Panc1 (cell line): ENCODE data around the gene AEBP1. TPM values are rescaled to one million over a fixed set of nuclear protein-coding genes. Genes with fewer than 3 reads are reported as not detected.

ENCODE experiments used
- ATAC-seq: fragments of 200-7000 bp; cut with Tn5 transposase; 2 replicates; pipeline ENCODE4 v1.9.1; 2020; ENCODE audit warnings: mild to moderate bottlenecking, moderate library complexity
- BruUV-seq: library from RNA; stranded (reverse); fragments of 400-500 nt; replicated peaks from 2 replicates; lab custom pipeline; 2021; lab: Mats Ljungman, UMichigan
- CTCF ChIA-PET: fragments of 300-600 bp; sonication (Branson Sonifier 250); formaldehyde crosslinking; loops from one replicate; lab custom pipeline; 2022; ENCODE audit warnings: antibody characterized with exemption; lab: Charles Lee
- POLR2A ChIA-PET: fragments of 300-600 bp; sonication (Branson Sonifier 250); formaldehyde crosslinking; loops from one replicate; lab custom pipeline; 2022; ENCODE audit warnings: antibody characterized with exemption; lab: Charles Lee
- DNase-seq: peaks from one replicate; pipeline ENCODE4 v3.0.0-alpha.2; 2010; ENCODE audit warnings: low read depth, low spot score
- H3K27ac ChIP-seq: 2 replicates; pipeline ENCODE4 v1.5.1; 2011; ENCODE audit warnings: mild to moderate bottlenecking, low read length, inconsistent platforms
- H3K27me3 ChIP-seq: fragments of 200-500 bp; sonication (Bioruptor generic); 2 replicates; pipeline ENCODE4 v1.6.0; 2014; ENCODE audit warnings: low read length, inconsistent platforms; ENCODE audit not compliant: control insufficient read depth, insufficient read depth
- H3K36me3 ChIP-seq: fragments of 200-500 bp; sonication (Bioruptor generic); 2 replicates; pipeline ENCODE4 v1.5.1; 2014; ENCODE audit warnings: inconsistent platforms, mild to moderate bottlenecking, low read length, moderate library complexity; ENCODE audit not compliant: control insufficient read depth, insufficient read depth
- H3K4me1 ChIP-seq: 2 replicates; pipeline ENCODE4 v1.5.1; 2011; ENCODE audit warnings: inconsistent platforms, mild to moderate bottlenecking, low read length, moderate library complexity; ENCODE audit not compliant: control insufficient read depth, insufficient read depth
- H3K4me3 ChIP-seq, 2 experiments: 2 replicates each; pipeline ENCODE4 v1.5.1; 2011 to 2012; ENCODE audit warnings: low read depth in 2 of 2, low read length in 2 of 2, mild to moderate bottlenecking in 2 of 2, inconsistent platforms in 1 of 2, moderate library complexity in 1 of 2
- H3K9me3 ChIP-seq: fragments of 200-500 bp; sonication (Bioruptor generic); 2 replicates; pipeline ENCODE4 v1.5.1; 2014; ENCODE audit warnings: low read depth, mild to moderate bottlenecking, inconsistent platforms, low read length, moderate library complexity; ENCODE audit not compliant: control insufficient read depth, insufficient read depth
- CTCF ChIP-seq: fragments of 450-650 bp; IDR thresholded peaks from 2 replicates; pipeline ENCODE4 v1.5.1; 2017; ENCODE audit warnings: mild to moderate bottlenecking
- POLR2AphosphoS5 ChIP-seq: IDR thresholded peaks from 2 replicates; pipeline ENCODE4 v1.6.1; 2012; ENCODE audit warnings: mild to moderate bottlenecking, low read depth, low read length, moderate library complexity
- REST ChIP-seq, 2 experiments: IDR thresholded peaks; 2 replicates each; pipeline ENCODE4 v1.6.1; 2011 to 2012; ENCODE audit warnings: low read depth in 2 of 2, control low read depth in 1 of 2, low read length in 1 of 2, mild to moderate bottlenecking in 1 of 2, moderate library complexity in 1 of 2; ENCODE audit not compliant: insufficient read depth in 1 of 2
- SIN3A ChIP-seq: IDR thresholded peaks from 2 replicates; pipeline ENCODE4 v1.6.1; 2012; ENCODE audit warnings: low read depth, mild to moderate bottlenecking, low read length, moderate library complexity, borderline replicate concordance; ENCODE audit not compliant: insufficient read depth
- TCF7L2 ChIP-seq: IDR thresholded peaks from 2 replicates; pipeline ENCODE4 v1.6.1; 2011; ENCODE audit warnings: mild to moderate bottlenecking, low read depth, low read length, inconsistent platforms
- in situ Hi-C: cut with HindIII; loops from 2 replicates; pipeline ENCODE4 v1.10.0; 2016; ENCODE audit warnings: low sequenced_read_pairs, low pct_unique_long_range_greater_than_20kb
- intact Hi-C: fragments of 100-400 bp; cut with micrococcal nuclease; formaldehyde crosslinking; loops from one replicate; pipeline ENCODE4 v1.10.0; 2022; ENCODE audit not compliant: unreplicated experiment
- total RNA-seq: library from RNA; stranded (reverse); gene quantifications from one replicate; pipeline ENCODE4 v1.2.1, GENCODE V29; 2021; ENCODE audit not compliant: unreplicated experiment

The AEBP1 gene
- total RNA-seq, 1 experiment from 2014 or later = 0.62 TPM

- BruUV-seq = TSS peak; percentile 68
Measured at GRCh38 chr7:44081266-44081748, 22.8 kb upstream of the AEBP1 start.

GRCh38 chr7:44082541-44083207 lies 21.5 kb upstream of the AEBP1 start:
- H3K4me1 ChIP-seq = peaks cover 10% of the 10 kb centered on the region; the same call in 1 of the 2 replicates
- intact Hi-C loops = no loop called here
- H3K9me3 ChIP-seq = no peaks in the 10 kb centered on the region
- peak overlapping the region; percentile 80 to 97 for H3K4me3 ChIP-seq
- 0 out of 2 replicates have a peak, but pooled peaks have one; percentile 42 for TF ChIP-seq TCF7L2
- TF ChIP-seq CTCF = no peak; the same call in 1 of the 2 replicates
- TF ChIP-seq POLR2AphosphoS5 = peak; percentile 44
- in situ Hi-C loops = no loop called here
- H3K36me3 ChIP-seq = no peaks in the 10 kb centered on the region; the same call in 1 of the 2 replicates
- BruUV-seq = no TSS peak
- peak overlapping the region; percentile 78 for H3K27ac ChIP-seq
- ChIA-PET POLR2A (no interaction called here), CTCF (no interaction called here)
- ATAC-seq (peak; percentile 98), DNase-seq (peak; percentile 87)
- H3K27me3 ChIP-seq = no peaks in the 10 kb centered on the region

More at GRCh38 chr7:44081266-44081748, 22.8 kb upstream of the AEBP1 start:
- peaks cover 10% of the 10 kb centered on the region; the same call in 1 of the 2 replicates for H3K4me1 ChIP-seq
- H3K27ac ChIP-seq = peak overlapping the region; percentile 86
- no peaks in the 10 kb centered on the region for H3K27me3 ChIP-seq
- ChIA-PET POLR2A (no interaction called here), CTCF (interaction anchor here (0.6 kb wide), 1 partner anchor 30 kb away, joined by 6 read pairs; no protein-coding TSS in a partner anchor)
- no peak for ATAC-seq
- in situ Hi-C loops = no loop called here
- H3K4me3 ChIP-seq = peak overlapping the region; percentile 80 to 97
- DNase-seq = no peak
- intact Hi-C loops = no loop called here
- H3K9me3 ChIP-seq = no peaks in the 10 kb centered on the region
- TF ChIP-seq TCF7L2 (no peak), REST (IDR thresholded peaks at IDR 0.05; ENCODE audit: insufficient read depth in 1 of 2, low read depth in 2 of 2, low read length in 1 of 2) (no peak), SIN3A (no peak)
- no peaks in the 10 kb centered on the region; the same call in 1 of the 2 replicates for H3K36me3 ChIP-seq

GRCh38 chr7:44083796-44084195 lies 20.3 kb upstream of the AEBP1 start:
- intact Hi-C loops = no loop called here
- DNase-seq (no peak), ATAC-seq (no peak)
- Histone ChIP-seq H3K27me3 (no peaks in the 10 kb centered on the region), H3K9me3 (no peaks in the 10 kb centered on the region), H3K4me1 (peaks cover 10% of the 10 kb centered on the region; the same call in 1 of the 2 replicates), H3K27ac (no peak overlapping the region), H3K36me3 (no peaks in the 10 kb centered on the region; the same call in 1 of the 2 replicates), H3K4me3 (no peak overlapping the region)
- BruUV-seq = no TSS peak
- in situ Hi-C loops = no loop called here
- CTCF ChIA-PET = no interaction called here
- POLR2A ChIA-PET = no interaction called here
- TF ChIP-seq REST (IDR thresholded peaks at IDR 0.05; ENCODE audit: insufficient read depth in 1 of 2, low read depth in 2 of 2, low read length in 1 of 2) (no peak), POLR2AphosphoS5 (no peak), CTCF (no peak), SIN3A (no peak), TCF7L2 (no peak)
